Measurements from ENCODE around the gene PCYT2. TPM values are rescaled to one million over a fixed set of nuclear protein-coding genes. Genes with fewer than 3 reads are reported as not detected.

PCYT2 gene
- total RNA-seq, 1 donor from 2014 or later = 44.1 TPM

DNA sequence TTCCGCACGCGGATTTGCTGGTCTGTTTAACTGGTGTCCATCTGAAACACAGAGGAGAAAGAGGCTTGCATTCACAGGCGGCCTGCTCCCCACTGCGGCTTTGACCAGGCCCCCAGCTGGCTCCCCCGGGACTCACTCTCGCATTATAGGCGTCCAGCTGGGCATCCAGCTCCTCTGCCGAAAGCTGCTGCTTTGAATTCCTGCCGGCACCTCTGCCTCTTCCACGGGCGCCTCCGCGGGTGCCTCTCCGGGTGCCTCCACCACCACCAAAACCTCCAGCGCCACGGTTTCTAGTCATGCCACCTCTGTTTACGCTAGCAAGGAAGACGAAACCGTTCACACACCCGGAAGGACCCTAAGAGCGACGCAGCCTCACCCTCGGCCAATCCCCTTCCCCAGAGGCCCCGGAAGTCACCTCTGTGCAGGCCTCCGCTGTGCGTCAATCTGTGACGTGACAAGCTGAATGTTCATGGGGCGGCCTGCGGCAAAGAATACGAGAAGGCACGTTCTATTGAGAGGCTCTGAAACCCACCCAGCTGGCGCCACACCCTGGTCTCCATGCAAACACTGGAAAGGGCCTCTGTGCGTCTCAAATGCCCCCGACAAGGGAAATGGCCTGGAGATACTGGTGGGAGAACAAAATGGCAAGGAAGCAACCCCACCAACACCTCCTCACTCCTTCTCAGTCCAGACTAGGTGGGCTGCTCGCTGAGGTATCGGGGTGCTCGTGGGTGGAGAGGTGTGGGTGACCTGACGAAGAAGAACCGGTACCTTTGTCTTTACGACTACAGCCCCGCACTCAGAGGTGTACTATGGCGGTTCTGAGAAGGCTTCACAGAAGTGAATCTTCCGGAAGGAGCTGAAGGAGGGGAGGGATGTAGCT, 22.9 kb downstream of the PCYT2 start:
- Mint-ChIP-seq H3K9me3 (no peaks in the 10 kb centered on the region), H3K27me3 (no peaks in the 10 kb centered on the region), H3K4me3 (no peak overlapping the region), H3K27ac (no peak overlapping the region), H3K4me1 (peaks cover 27% of the 10 kb centered on the region), H3K36me3 (ENCODE audit: low read depth) (peaks cover 64% of the 10 kb centered on the region)
- TF ChIP-seq, protein P1, sequence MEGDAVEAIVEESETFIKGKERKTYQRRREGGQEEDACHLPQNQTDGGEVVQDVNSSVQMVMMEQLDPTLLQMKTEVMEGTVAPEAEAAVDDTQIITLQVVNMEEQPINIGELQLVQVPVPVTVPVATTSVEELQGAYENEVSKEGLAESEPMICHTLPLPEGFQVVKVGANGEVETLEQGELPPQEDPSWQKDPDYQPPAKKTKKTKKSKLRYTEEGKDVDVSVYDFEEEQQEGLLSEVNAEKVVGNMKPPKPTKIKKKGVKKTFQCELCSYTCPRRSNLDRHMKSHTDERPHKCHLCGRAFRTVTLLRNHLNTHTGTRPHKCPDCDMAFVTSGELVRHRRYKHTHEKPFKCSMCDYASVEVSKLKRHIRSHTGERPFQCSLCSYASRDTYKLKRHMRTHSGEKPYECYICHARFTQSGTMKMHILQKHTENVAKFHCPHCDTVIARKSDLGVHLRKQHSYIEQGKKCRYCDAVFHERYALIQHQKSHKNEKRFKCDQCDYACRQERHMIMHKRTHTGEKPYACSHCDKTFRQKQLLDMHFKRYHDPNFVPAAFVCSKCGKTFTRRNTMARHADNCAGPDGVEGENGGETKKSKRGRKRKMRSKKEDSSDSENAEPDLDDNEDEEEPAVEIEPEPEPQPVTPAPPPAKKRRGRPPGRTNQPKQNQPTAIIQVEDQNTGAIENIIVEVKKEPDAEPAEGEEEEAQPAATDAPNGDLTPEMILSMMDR (IDR thresholded peaks at IDR 0.05) = no peak
- ATAC-seq (ENCODE audit: low read depth) (no peak), DNase-seq (no peak)
- intact Hi-C loops (cut with micrococcal nuclease) = no loop called here
- ChIA-PET POLR2A (interaction anchor here (0.7 to 2.5 kb wide), 2 partner anchors 19 to 575 kb away, joined by 3 to 9 read pairs; no protein-coding TSS in a partner anchor), CTCF (no interaction called here)

DNA sequence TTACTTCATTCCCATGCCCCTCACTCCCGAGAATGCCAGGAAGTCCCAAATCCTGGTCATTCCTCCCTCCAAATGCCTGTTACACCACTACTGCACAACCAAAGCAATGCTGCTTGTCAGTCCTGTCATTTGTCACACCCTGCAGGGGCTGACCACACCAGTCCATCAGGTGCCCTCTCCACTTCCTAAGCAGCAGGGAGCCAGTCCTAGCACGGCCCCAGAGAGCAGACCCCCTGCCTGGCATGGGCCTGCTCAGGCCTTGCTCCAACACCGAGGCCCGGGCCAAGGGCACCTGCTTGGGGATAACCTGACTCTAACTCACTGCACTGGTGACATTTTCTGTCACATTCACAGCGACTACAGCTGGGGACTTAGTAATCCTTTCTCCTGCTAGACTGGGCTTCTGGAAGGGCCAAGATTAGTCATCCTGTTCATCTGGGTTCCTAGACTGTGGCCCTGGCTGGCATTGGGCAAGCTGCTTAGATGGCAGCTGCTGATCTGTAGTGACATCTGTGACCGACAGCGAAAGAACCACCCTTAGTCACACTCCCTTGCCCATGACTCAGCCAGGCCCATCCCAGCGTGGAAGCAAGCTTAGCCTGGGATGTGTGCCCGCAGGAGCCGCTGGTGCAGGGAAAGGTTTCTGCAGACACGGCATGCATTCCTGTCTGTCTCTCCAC, 25.2 kb downstream of the PCYT2 start:
- ATAC-seq (ENCODE audit: low read depth) (no peak), DNase-seq (no peak)
- TF ChIP-seq, protein P1 (IDR thresholded peaks at IDR 0.05) = no peak
- intact Hi-C loops (cut with micrococcal nuclease) = no loop called here
- no peak overlapping the region for H3K4me3 Mint-ChIP-seq
- H3K27me3 Mint-ChIP-seq = no peaks in the 10 kb centered on the region
- no peaks in the 10 kb centered on the region for H3K9me3 Mint-ChIP-seq
- peaks cover 71% of the 10 kb centered on the region for H3K36me3 Mint-ChIP-seq (ENCODE audit: low read depth)
- ChIA-PET CTCF (no interaction called here), POLR2A (interaction anchor here (3.9 kb wide), 1 partner anchor 15 kb away, joined by 16 read pairs; the partner anchor contains the start of gene ARHGDIA)
- H3K27ac Mint-ChIP-seq = no peak overlapping the region
- H3K4me1 Mint-ChIP-seq = peaks cover 18% of the 10 kb centered on the region

DNA sequence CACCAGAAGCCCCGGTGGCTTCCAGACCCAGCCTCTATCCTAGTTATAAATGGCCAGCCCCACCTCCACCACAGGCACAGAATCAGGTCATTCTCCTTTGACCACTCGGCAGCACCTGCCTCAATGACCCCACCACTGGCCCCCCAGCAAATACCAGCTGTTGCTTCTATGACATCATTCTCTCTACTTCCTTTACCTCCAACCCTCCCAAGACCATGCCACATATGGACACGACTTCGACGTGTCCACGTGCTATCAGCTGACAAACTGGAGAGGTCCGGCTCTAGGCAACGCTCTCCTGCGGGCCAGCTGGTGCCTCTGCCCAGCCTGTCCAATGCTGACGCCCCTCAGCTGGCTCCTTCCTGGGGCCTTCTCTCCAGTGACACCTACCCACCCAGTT, 25.7 kb downstream of the PCYT2 start:
- TF ChIP-seq, protein P1 (IDR thresholded peaks at IDR 0.05) = no peak
- intact Hi-C loops (cut with micrococcal nuclease) = no loop called here
- ATAC-seq (ENCODE audit: low read depth) = no peak
- ChIA-PET CTCF (no interaction called here), POLR2A (interaction anchor here (3.9 kb wide), 1 partner anchor 15 kb away, joined by 16 read pairs; the partner anchor contains the start of gene ARHGDIA)
- Mint-ChIP-seq H3K36me3 (ENCODE audit: low read depth) (peaks cover 73% of the 10 kb centered on the region), H3K27ac (no peak overlapping the region), H3K4me1 (peaks cover 14% of the 10 kb centered on the region), H3K4me3 (no peak overlapping the region), H3K9me3 (no peaks in the 10 kb centered on the region), H3K27me3 (no peaks in the 10 kb centered on the region)
- DNase-seq = no peak

DNA sequence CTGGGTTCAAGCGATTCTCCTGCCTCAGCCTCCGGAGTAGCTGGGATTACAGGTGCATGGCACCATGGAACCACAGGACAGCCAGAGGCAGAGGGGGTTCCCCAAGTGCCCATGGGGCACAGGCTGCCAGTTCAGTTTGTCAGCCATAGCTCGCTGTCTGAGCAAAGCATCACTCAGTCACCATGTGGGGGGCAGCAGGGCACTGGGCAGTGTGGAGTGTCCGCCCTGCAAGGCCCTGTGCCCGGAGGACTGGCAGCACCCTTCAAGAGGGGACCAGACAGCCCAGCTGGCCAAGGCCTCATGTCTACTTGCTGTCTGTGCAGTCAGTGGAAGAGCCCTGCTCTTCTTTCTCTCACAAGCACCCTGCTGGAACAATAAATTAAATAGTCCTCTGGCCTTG, 26.2 kb downstream of the PCYT2 start:
- H3K27me3 Mint-ChIP-seq = no peaks in the 10 kb centered on the region
- intact Hi-C loops (cut with micrococcal nuclease) = no loop called here
- H3K4me1 Mint-ChIP-seq = peaks cover 9% of the 10 kb centered on the region
- no peak for DNase-seq
- ChIA-PET CTCF (no interaction called here), POLR2A (interaction anchor here (3.9 kb wide), 1 partner anchor 14 kb away, joined by 16 read pairs; the partner anchor contains the start of gene ARHGDIA)
- no peak overlapping the region for H3K27ac Mint-ChIP-seq
- no peak overlapping the region for H3K4me3 Mint-ChIP-seq
- H3K36me3 Mint-ChIP-seq (ENCODE audit: low read depth) = peaks cover 73% of the 10 kb centered on the region
- H3K9me3 Mint-ChIP-seq = no peaks in the 10 kb centered on the region
- ATAC-seq (ENCODE audit: low read depth) = no peak
- TF ChIP-seq, protein P1 (IDR thresholded peaks at IDR 0.05) = no peak

DNA sequence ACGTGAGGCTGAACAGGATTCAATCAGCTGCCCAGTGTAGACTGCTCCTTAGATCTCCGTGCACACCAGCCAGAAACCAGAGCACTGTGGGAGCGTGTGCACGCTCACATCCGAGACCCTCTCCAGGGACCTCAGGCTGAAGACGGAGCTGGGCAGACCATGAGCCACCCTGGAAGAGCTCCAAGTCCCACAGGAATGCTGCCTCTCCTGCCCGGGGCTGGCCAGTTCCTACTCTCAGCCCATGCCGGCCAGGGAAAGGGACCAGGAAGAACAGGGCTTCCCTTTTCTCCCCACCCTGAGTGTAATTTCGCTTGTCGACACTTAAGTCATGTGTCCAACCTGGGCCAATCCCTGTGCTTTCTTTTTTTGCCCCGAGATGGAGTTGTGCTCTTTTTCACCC, 26.7 kb downstream of the PCYT2 start:
- TF ChIP-seq, protein P1 (IDR thresholded peaks at IDR 0.05) = no peak
- Mint-ChIP-seq H3K36me3 (ENCODE audit: low read depth) (peaks cover 73% of the 10 kb centered on the region), H3K27ac (no peak overlapping the region), H3K27me3 (no peaks in the 10 kb centered on the region), H3K4me1 (peaks cover 8% of the 10 kb centered on the region), H3K4me3 (no peak overlapping the region), H3K9me3 (no peaks in the 10 kb centered on the region)
- intact Hi-C loops (cut with micrococcal nuclease) = no loop called here
- POLR2A ChIA-PET = interaction anchor here (0.5 to 3.9 kb wide), 2 partner anchors 14 to 37 kb away, joined by 3 to 16 read pairs; partner anchors contain the start of gene ARHGDIA
- CTCF ChIA-PET = no interaction called here
- no peak for DNase-seq
- ATAC-seq (ENCODE audit: low read depth) = no peak

Data from activated B cell treated with CpG ODN at 0.5 μM for 24 hours (primary cell).